ENCODE results near the gene NF1.

DNA sequence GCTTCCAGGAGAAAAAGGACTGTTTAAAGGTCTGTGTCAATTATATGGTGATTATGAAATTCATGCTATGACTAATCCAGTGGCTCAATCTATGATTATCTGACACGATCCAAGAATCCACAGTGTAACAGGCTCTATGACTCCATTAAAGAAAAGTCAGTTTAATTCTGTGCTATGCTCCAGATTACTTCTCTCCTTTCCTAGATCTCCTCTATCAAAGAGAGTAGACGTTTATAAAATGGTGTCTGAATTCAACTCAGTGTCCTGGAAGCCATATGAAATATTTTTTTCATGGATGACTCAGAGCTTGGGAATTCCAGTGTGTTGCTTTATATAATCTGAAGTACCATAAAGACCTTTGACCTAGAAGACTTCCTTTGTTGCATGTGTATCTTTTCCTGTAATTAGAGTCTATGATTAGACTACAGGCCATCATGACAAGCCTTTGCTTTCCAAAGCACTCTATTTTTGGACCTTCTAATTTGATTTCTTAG, 27.0 kb upstream of the NF1 start:
- TF ChIP-seq, protein P1, sequence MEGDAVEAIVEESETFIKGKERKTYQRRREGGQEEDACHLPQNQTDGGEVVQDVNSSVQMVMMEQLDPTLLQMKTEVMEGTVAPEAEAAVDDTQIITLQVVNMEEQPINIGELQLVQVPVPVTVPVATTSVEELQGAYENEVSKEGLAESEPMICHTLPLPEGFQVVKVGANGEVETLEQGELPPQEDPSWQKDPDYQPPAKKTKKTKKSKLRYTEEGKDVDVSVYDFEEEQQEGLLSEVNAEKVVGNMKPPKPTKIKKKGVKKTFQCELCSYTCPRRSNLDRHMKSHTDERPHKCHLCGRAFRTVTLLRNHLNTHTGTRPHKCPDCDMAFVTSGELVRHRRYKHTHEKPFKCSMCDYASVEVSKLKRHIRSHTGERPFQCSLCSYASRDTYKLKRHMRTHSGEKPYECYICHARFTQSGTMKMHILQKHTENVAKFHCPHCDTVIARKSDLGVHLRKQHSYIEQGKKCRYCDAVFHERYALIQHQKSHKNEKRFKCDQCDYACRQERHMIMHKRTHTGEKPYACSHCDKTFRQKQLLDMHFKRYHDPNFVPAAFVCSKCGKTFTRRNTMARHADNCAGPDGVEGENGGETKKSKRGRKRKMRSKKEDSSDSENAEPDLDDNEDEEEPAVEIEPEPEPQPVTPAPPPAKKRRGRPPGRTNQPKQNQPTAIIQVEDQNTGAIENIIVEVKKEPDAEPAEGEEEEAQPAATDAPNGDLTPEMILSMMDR (IDR thresholded peaks at IDR 0.05; ENCODE audit: insufficient read depth, low read length, poor library complexity, severe bottlenecking), result no peak
- TF ChIP-seq EZH2phosphoT487 (conservative IDR thresholded peaks at IDR 0.05; ENCODE audit: low read length), result no peak

Data from SU-DHL-6 (cell line).